IMR-90 (cell line): ENCODE measurements around the gene IFT20.

Experiments
- CEBPB ChIP-seq: IDR thresholded peaks from 2 replicates; pipeline ENCODE4 v1.6.1; 2012; ENCODE audit warnings: low read depth, low read length, improper control_type of control experiment
- CTCF ChIP-seq: conservative IDR thresholded peaks from 2 replicates; pipeline ENCODE4 v1.5.1; 2012; ENCODE audit warnings: mild to moderate bottlenecking, low read depth, low read length, improper control_type of control experiment
- FOS ChIP-seq: fragments of 150-350 bp; IDR thresholded peaks from 2 replicates; pipeline ENCODE4 v1.6.1; 2016; ENCODE audit warnings: low read depth, low read length
- MXI1 ChIP-seq: IDR thresholded peaks from 2 replicates; pipeline ENCODE4 v1.6.1; 2012; ENCODE audit warnings: low read depth, mild to moderate bottlenecking, low read length, moderate library complexity, borderline replicate concordance
- NFE2L2 ChIP-seq: fragments of 150-350 bp; IDR thresholded peaks from 2 replicates; pipeline ENCODE4 v1.6.1; 2016; ENCODE audit warnings: low read depth, mild to moderate bottlenecking, low read length
- POLR2A ChIP-seq: IDR thresholded peaks from 2 replicates; pipeline ENCODE4 v1.6.1; 2012; ENCODE audit warnings: mild to moderate bottlenecking, low read depth, low read length
- RFX5 ChIP-seq: IDR thresholded peaks from 2 replicates; pipeline ENCODE4 v1.8.0; 2012; ENCODE audit warnings: low read depth, mild to moderate bottlenecking, low read length, moderate library complexity

- TF ChIP-seq MXI1 (no peak), CTCF (no peak), CEBPB (no peak), POLR2A (no peak), NFE2L2 (no peak), FOS (no peak), RFX5 (no peak)
Observed at GRCh38 chr17:28340374-28340773, 5.1 kb upstream of the IFT20 start.
